Suprapubic skin (tissue), 4 donors: Measurements from ENCODE around the gene LIN52. TPM values are rescaled to one million over a fixed set of nuclear protein-coding genes. Genes with fewer than 3 reads are reported as not detected.

Experiments
- DNase-seq, 2 donors: peaks; one replicate each; pipeline ENCODE4 v3.0.0-alpha.2; 2019; ENCODE audit warnings: low spot score in 2 of 2
- H3K27ac ChIP-seq: fragments of 200-600 bp; sonication (generic); one replicate; pipeline ENCODE4 v1.5.1; 2019
- H3K27me3 ChIP-seq: fragments of 200-600 bp; sonication (generic); one replicate; pipeline ENCODE4 v1.5.1; 2019
- H3K36me3 ChIP-seq: fragments of 200-600 bp; sonication (generic); one replicate; pipeline ENCODE4 v1.5.1; 2019
- H3K4me1 ChIP-seq: fragments of 200-600 bp; sonication (generic); one replicate; pipeline ENCODE4 v1.5.1; 2019
- H3K4me3 ChIP-seq: fragments of 200-600 bp; sonication (generic); one replicate; pipeline ENCODE4 v1.5.1; 2019; ENCODE audit warnings: mild to moderate bottlenecking
- H3K9me3 ChIP-seq: fragments of 200-600 bp; sonication (generic); one replicate; pipeline ENCODE4 v1.5.1; 2019
- EP300 ChIP-seq: sonication (generic); formaldehyde crosslinking; IDR thresholded peaks from one replicate; pipeline ENCODE4 v1.6.1; 2017; ENCODE audit warnings: antibody characterized with exemption
- POLR2A ChIP-seq, 2 donors: fragments of 450-650 bp; IDR thresholded peaks; one replicate each; pipeline ENCODE4 v1.6.1; 2017; ENCODE audit warnings: antibody characterized with exemption in 2 of 2, mild to moderate bottlenecking in 2 of 2, moderate library complexity in 2 of 2
- POLR2AphosphoS5 ChIP-seq, 3 donors: sonication (generic); formaldehyde crosslinking; IDR thresholded peaks; one replicate each; pipeline ENCODE4 v1.6.1; 2017; ENCODE audit warnings: antibody characterized with exemption in 3 of 3
- WGBS: methylation state at CpG from one replicate; pipeline ENCODE4 v1.1.5; 2018; 5-methylcytosine and 5-hydroxymethylcytosine counted together
- total RNA-seq, 4 donors: library from RNA; depleted of rRNA; stranded (reverse); fragments of >200 nt; gene quantifications; one replicate each; pipeline ENCODE4 v1.1.0, GENCODE V29; 2016
- TF ChIP-seq, protein P1 (sequence below), 2 donors: fragments of 200-600 bp in 1 of 2; fragments of 450-650 bp in 1 of 2; sonication (generic) in 1 of 2; IDR thresholded peaks; one replicate each; pipeline ENCODE4 v1.5.1; 2016 to 2019; ENCODE audit warnings: antibody characterized with exemption in 2 of 2, mild to moderate bottlenecking in 1 of 2, moderate library complexity in 1 of 2

LIN52 gene
- total RNA-seq, 4 donors from 2014 or later = 3.9 to 7.4 (median 5.2) TPM

DNA sequence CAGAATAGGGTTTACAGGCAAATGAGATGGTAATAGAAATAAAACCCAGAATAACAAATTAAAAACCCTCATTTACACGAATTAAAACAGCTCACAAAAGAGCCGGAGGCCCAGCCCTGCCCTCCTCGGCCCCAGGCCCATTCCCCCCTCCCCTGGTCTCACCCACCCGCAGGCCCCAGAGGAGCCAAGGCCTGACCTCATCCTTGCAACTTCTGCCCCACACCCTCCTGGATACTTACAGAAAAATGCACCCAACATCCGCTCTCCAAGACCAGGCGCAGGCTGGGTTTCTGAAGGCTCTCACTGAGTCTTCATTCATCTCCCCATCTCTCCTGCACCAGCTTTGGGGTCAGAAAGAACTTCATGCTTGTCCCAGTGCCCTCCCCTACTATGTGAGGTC is 138.3 kb downstream of the LIN52 start:
- Histone ChIP-seq H3K9me3 (no peaks in the 10 kb centered on the region), H3K4me3 (no peak overlapping the region), H3K27ac (no peak overlapping the region), H3K27me3 (peaks cover 29% of the 10 kb centered on the region), H3K4me1 (no peaks in the 10 kb centered on the region), H3K36me3 (no peaks in the 10 kb centered on the region)
- 73% methylated on average over 6 of the region's 6 CpGs for WGBS
- DNase-seq = no peak
- TF ChIP-seq, protein P1, sequence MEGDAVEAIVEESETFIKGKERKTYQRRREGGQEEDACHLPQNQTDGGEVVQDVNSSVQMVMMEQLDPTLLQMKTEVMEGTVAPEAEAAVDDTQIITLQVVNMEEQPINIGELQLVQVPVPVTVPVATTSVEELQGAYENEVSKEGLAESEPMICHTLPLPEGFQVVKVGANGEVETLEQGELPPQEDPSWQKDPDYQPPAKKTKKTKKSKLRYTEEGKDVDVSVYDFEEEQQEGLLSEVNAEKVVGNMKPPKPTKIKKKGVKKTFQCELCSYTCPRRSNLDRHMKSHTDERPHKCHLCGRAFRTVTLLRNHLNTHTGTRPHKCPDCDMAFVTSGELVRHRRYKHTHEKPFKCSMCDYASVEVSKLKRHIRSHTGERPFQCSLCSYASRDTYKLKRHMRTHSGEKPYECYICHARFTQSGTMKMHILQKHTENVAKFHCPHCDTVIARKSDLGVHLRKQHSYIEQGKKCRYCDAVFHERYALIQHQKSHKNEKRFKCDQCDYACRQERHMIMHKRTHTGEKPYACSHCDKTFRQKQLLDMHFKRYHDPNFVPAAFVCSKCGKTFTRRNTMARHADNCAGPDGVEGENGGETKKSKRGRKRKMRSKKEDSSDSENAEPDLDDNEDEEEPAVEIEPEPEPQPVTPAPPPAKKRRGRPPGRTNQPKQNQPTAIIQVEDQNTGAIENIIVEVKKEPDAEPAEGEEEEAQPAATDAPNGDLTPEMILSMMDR (IDR thresholded peaks at IDR 0.05) = no peak
- TF ChIP-seq POLR2A (IDR thresholded peaks at IDR 0.05) (no peak), EP300 (no peak), POLR2AphosphoS5 (IDR thresholded peaks at IDR 0.05) (no peak)

DNA sequence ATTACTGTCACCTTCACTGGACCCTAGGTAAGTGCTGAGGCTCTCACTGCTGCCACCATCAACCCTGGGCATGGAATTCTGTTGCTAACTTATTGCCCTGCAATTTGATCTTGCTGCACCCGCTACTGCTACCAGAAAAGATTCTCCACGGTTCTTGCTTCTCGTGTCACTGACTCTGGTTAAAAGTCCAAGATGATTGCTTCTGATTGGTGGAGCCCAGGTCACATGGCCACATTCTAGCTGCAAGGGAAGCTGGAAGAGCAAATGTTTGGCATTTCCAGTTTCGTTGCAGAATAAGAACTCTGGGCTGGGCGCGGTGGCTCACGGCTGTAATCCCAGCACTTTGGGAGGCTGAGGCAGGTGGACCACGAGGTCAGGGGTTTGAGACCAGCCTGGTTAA is 147.0 kb downstream of the LIN52 start:
- Histone ChIP-seq H3K9me3 (no peaks in the 10 kb centered on the region), H3K27ac (no peak overlapping the region), H3K4me3 (no peak overlapping the region), H3K4me1 (no peaks in the 10 kb centered on the region), H3K36me3 (no peaks in the 10 kb centered on the region), H3K27me3 (peaks cover 28% of the 10 kb centered on the region)
- WGBS = 95% methylated on average over 4 of the region's 8 CpGs
- TF ChIP-seq EP300 (no peak), POLR2AphosphoS5 (IDR thresholded peaks at IDR 0.05) (no peak), POLR2A (IDR thresholded peaks at IDR 0.05) (no peak)
- TF ChIP-seq, protein P1 (IDR thresholded peaks at IDR 0.05) = no peak
- DNase-seq = no peak

DNA sequence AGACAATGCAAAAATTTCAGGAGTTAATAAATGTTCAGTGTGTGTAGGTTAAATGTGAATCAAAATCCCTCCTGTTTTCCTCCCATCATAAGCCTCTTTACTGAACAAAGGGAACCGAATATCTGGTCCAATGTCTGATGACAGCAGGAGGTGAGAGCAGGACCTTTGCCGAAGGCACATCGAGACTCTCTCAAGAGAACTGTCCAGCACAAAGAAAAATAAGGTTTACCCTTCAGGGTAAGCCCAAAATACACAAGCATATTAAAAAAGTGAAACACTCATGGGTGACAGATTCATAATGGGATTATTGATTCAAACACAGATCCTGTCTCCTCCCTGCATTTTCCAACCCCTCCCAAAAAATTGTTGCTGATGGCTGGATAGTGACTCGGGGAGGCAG is 150.3 kb downstream of the LIN52 start:
- Histone ChIP-seq H3K36me3 (no peaks in the 10 kb centered on the region), H3K4me1 (peaks cover 5% of the 10 kb centered on the region), H3K27ac (no peak overlapping the region), H3K9me3 (no peaks in the 10 kb centered on the region), H3K27me3 (peaks cover 46% of the 10 kb centered on the region), H3K4me3 (no peak overlapping the region)
- TF ChIP-seq POLR2AphosphoS5 (IDR thresholded peaks at IDR 0.05) (no peak), POLR2A (IDR thresholded peaks at IDR 0.05) (no peak), EP300 (no peak)
- TF ChIP-seq, protein P1 (IDR thresholded peaks at IDR 0.05) = no peak
- WGBS = 68% methylated on average over 4 of the region's 4 CpGs
- DNase-seq = no peak

DNA sequence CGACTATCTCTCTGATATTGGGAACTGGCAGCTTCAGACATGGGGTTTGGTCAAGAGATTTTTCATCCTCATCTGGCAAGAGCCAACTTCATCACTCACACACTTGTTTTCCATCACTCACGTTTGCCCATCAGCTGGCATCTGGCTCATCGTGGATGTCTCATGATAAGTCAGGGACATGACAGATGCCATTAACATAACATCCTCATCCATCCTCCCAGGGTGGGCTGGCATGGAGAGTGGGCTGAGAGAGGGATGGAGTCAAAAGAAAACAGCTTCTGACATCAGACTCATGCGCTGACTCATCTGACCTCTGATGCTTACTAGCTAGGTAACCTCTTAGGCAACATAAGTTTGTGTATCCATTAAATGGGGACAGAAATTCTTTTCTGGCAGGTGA is 152.7 kb downstream of the LIN52 start:
- Histone ChIP-seq H3K4me3 (no peak overlapping the region), H3K4me1 (peaks cover 26% of the 10 kb centered on the region), H3K27me3 (peaks cover 66% of the 10 kb centered on the region), H3K36me3 (no peaks in the 10 kb centered on the region), H3K27ac (no peak overlapping the region), H3K9me3 (no peaks in the 10 kb centered on the region)
- TF ChIP-seq, protein P1 (IDR thresholded peaks at IDR 0.05) = no peak
- TF ChIP-seq EP300 (no peak), POLR2A (IDR thresholded peaks at IDR 0.05) (no peak), POLR2AphosphoS5 (IDR thresholded peaks at IDR 0.05) (no peak)
- DNase-seq = no peak
- 83% methylated on average over 4 of the region's 4 CpGs for WGBS

DNA sequence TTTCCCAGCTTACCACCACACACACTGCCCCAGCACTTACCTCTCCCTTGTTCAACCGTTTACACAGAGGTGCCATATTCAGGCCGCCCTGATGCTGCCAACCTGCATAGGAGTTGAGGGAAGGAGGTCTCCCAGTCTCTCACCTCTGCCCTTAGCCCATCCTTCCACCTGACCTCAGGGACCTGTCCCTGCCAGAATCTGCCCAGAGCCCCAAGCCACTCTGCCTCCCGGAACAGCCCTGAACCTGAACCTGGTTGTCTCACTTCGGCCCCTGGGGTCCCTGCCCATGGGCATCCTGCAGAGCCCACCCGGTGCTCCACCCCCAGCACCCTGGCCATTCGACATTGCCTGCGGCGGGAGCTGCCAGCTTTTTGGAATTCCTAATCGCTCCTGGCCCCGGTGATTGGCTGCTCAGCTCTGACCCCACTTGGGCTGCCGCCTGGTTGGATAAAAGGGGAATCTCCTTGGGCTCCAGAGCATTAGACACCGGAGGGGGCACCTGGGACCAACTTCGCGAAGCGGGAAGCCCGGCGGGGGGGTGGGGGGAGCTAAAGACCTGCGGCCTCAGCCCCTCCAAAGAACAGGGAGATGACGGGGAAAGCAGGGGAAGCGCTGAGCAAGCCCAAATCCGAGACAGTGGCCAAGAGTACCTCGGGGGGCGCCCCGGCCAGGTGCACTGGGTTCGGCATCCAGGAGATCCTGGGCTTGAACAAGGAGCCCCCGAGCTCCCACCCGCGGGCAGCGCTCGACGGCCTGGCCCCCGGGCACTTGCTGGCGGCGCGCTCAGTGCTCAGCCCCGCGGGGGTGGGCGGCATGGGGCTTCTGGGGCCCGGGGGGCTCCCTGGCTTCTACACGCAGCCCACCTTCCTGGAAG is 154.5 kb downstream of the LIN52 start, which contains the start of gene VSX2:
Gene VSX2 (plus strand): TSS at position 476 of the 874 bp plus-strand sequence. CDS start 113 bp downstream, at position 589.
- DNase-seq = no peak
- H3K27me3 ChIP-seq = peaks cover 76% of the 10 kb centered on the region
- H3K4me3 ChIP-seq = peak within 1 kb of the TSS; percentile 33
- H3K36me3 ChIP-seq = no peaks in the 10 kb centered on the region
- no peak within 1 kb of the TSS for H3K27ac ChIP-seq
- no peaks in the 10 kb centered on the region for H3K9me3 ChIP-seq
- peaks cover 26% of the 10 kb centered on the region for H3K4me1 ChIP-seq
- WGBS = 30% methylated on average over 8 of the region's 40 CpGs
- no peak for TF ChIP-seq POLR2A (IDR thresholded peaks at IDR 0.05)
- TF ChIP-seq POLR2AphosphoS5 (IDR thresholded peaks at IDR 0.05) = no peak
- TF ChIP-seq EP300 = no peak
- TF ChIP-seq, protein P1 (IDR thresholded peaks at IDR 0.05) = no peak
